ENCODE data around the gene NEU3. TPM values are rescaled to one million over a fixed set of nuclear protein-coding genes. Genes with fewer than 3 reads are reported as not detected.
"Not testable (repeated sequence)": the region's sequence is repeated elsewhere in the genome, so short reads cannot be mapped to it uniquely, and the experiment has no call there.

NEU3 gene
- total and polyA plus RNA-seq, 5 donors: 3.6 to 7.2 (median 5.0) TPM

- ATAC-seq; intact Hi-C loops (cut with DNase I); H3K4me3 ChIP-seq (ENCODE audit: low read length); DNase-seq; H3K9me3 ChIP-seq (ENCODE audit: control insufficient read depth, low read length); H3K27ac ChIP-seq (ENCODE audit: low read length); H3K4me1 ChIP-seq (ENCODE audit: control insufficient read depth, insufficient read depth, low read length); H3K27me3 ChIP-seq (ENCODE audit: control insufficient read depth, insufficient read depth): not testable (repeated sequence)
- 29% methylated on average over 3 of the region's 3 CpGs for whole genome bisulfite sequencing
Measured at GRCh38 chr11:75041821-75042220, 53.1 kb downstream of the NEU3 start.

DNA sequence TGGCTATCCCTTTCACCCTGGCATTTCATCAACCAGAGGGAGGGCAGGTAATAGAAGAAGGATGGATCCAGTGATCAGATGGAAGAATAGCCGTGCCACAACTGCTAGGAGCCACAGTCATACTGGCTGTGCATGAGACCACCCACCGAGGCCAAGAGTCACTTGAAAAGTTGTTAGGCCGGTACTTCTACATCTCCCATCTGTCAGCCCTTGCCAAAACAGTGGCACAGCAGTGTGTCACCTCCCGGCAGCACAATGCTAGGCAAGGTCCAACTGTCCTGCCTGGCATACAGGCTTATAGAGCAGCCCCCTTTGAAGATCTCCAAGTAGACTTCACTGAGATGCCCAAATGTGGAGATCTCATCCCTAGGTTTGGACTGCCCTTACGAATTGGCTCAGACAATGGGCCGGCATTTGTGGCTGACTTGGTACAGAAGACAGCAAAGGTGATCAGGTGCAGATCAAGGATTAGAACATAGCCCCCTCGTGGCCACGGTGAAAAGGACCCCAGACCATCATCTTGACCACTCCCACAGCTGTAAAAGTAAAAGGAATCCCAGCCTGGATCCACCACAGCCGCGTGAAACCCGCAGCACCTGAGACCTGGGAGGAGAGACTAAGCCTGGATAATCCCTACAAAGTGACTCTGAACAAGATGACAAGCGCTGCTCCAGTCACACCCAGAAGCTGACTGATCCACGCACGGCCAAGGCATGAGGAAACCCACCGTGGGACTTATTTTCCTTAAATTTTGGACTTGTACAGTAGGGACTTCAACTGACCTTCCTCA is 55.8 kb downstream of the NEU3 start:
- intact Hi-C loops (cut with DNase I); H3K9me3 ChIP-seq (ENCODE audit: control insufficient read depth, low read length); H3K4me1 ChIP-seq (ENCODE audit: control insufficient read depth, insufficient read depth, low read length); DNase-seq; ATAC-seq; H3K27ac ChIP-seq (ENCODE audit: low read length); H3K4me3 ChIP-seq (ENCODE audit: low read length); H3K27me3 ChIP-seq (ENCODE audit: control insufficient read depth, insufficient read depth): not testable (repeated sequence)
- WGBS: 88% methylated on average over 15 of the region's 15 CpGs

DNA sequence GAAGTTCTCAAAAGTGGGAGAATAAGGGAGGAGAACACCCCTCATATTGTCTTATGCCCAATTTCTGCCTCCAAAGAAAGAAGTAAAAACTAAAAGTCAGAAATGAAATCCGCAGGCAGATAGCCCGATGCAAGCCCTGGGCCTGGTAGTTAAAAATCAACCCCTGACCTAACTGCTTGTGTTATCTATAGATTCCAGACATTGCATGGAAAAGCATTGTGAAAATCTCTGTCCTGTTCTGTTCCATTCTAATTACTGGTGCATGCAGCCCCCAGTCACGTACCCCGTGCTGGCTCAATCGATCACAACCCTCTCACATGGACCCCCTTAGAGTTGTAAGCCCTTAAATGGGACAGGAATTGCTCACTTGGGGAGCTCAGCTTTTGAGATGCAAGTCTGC is 57.9 kb downstream of the NEU3 start:
- H3K27ac ChIP-seq (ENCODE audit: low read length); H3K4me3 ChIP-seq (ENCODE audit: low read length); H3K4me1 ChIP-seq (ENCODE audit: control insufficient read depth, insufficient read depth, low read length); DNase-seq; H3K27me3 ChIP-seq (ENCODE audit: control insufficient read depth, insufficient read depth); H3K9me3 ChIP-seq (ENCODE audit: control insufficient read depth, low read length); ATAC-seq; intact Hi-C loops (cut with DNase I): not testable (repeated sequence)
- 85% methylated on average over 5 of the region's 5 CpGs for WGBS

GRCh38 chr11:75047191-75047590 is 58.5 kb downstream of the NEU3 start:
- Histone ChIP-seq H3K4me3 (ENCODE audit: low read length) (no peak overlapping the region), H3K27ac (ENCODE audit: low read length) (no peak overlapping the region), H3K9me3 (ENCODE audit: control insufficient read depth, low read length) (no peaks in the 10 kb centered on the region), H3K27me3 (ENCODE audit: control insufficient read depth, insufficient read depth) (no peaks in the 10 kb centered on the region), H3K4me1 (ENCODE audit: control insufficient read depth, insufficient read depth, low read length) (no peaks in the 10 kb centered on the region)
- no peak for ATAC-seq
- intact Hi-C loops (cut with DNase I): no loop called here
- 88% methylated on average over 4 of the region's 4 CpGs for WGBS
- no peak for DNase-seq

DNA sequence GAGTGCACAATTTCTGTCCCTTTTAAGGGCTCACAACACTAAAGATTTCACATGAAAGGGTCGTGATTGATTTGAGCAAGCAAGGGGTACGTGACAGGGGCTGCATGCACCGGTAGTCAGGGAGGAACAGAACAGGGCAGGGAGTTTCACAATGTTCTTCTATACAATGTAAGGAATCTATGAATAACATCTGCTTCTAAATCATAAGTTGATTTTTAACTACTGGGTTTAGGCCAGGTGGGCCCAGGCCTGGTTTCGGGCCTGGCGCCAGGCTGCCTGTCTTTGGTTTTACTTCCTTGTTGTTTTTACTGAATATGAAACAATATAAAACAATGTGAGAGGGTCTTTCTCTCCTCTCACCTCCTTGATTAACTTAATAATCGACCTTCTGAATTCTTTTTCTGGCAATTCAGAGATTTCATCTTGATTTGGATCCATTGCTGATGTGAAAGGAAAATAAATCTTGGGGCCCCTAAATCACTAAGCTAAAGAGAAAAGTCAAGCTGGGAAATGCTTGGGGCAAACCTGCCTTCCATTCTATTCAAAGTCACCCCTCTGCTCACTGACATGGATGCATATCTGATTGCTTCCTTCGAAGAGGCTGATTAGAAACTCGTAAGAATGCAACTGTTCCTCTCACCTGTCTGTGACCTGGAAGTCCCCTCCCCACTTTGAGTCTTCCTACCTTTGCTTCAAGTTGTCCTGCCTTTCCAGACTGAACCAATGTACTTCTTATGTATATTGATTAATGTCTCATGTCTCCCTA is 61.0 kb downstream of the NEU3 start:
- H3K27me3 ChIP-seq (ENCODE audit: control insufficient read depth, insufficient read depth); ATAC-seq; intact Hi-C loops (cut with DNase I); H3K4me1 ChIP-seq (ENCODE audit: control insufficient read depth, insufficient read depth, low read length); H3K27ac ChIP-seq (ENCODE audit: low read length); DNase-seq; H3K4me3 ChIP-seq (ENCODE audit: low read length); H3K9me3 ChIP-seq (ENCODE audit: control insufficient read depth, low read length): not testable (repeated sequence)
- WGBS: 78% methylated on average over 8 of the region's 8 CpGs

DNA sequence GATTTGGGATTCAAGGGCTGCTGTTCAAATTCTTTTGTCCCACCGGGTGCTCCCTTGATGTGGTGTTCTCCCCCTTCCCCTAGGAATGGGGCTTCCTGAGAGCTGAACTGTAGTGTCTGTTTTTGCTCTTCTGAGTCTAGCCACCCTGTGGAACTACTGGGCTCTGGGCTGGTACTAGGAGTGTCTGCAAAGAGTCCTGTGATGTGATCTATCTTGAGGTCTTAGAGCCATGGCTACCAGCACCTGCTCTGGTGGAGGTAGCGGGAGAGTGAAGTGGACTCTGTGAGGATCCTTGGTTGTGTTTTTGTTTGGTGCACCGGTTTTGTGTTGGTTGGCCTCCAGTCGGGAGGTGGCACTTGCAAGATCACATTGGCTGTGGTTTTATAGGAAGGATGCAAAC is 61.8 kb downstream of the NEU3 start:
- Histone ChIP-seq H3K4me1 (ENCODE audit: control insufficient read depth, insufficient read depth, low read length) (no peaks in the 10 kb centered on the region), H3K27me3 (ENCODE audit: control insufficient read depth, insufficient read depth) (no peaks in the 10 kb centered on the region), H3K27ac (ENCODE audit: low read length) (no peak overlapping the region), H3K9me3 (ENCODE audit: control insufficient read depth, low read length) (no peaks in the 10 kb centered on the region), H3K4me3 (ENCODE audit: low read length) (no peak overlapping the region)
- intact Hi-C loops (cut with DNase I): no loop called here
- DNase-seq (no peak), ATAC-seq (no peak)
- 90% methylated on average over 4 of the region's 4 CpGs for WGBS

- intact Hi-C loops (cut with DNase I): no loop called here
- no peak overlapping the region for H3K27ac ChIP-seq (ENCODE audit: low read length)
- no peak overlapping the region for H3K4me3 ChIP-seq (ENCODE audit: low read length)
- no peaks in the 10 kb centered on the region for H3K27me3 ChIP-seq (ENCODE audit: control insufficient read depth, insufficient read depth)
- 79% methylated on average over 5 of the region's 5 CpGs for WGBS
- H3K9me3 ChIP-seq (ENCODE audit: control insufficient read depth, low read length): no peaks in the 10 kb centered on the region
- DNase-seq (no peak), ATAC-seq (no peak)
- no peaks in the 10 kb centered on the region for H3K4me1 ChIP-seq (ENCODE audit: control insufficient read depth, insufficient read depth, low read length)
Measured at GRCh38 chr11:75051043-75051442, 62.3 kb downstream of the NEU3 start.

DNA sequence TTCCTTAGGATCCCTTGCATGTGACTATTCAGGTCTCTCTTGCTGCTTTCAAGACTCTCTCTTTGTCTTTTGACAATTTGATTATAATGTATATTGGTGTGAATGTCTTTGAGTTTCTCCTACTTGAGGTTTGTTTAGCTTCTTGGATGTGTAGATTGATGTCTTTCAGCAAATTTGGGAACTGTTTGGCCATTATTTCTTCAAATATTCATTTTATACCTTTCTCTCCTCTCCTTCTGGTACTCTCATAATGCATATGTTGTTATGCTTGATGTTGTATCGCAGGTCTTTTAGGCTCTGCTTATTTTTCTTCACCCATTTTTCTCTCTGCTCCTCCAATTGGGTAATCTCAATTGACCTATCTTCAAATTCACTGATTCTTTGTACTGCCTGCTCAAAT is 63.7 kb downstream of the NEU3 start:
- H3K27ac ChIP-seq (ENCODE audit: low read length): no peak overlapping the region
- no peak for DNase-seq
- H3K4me3 ChIP-seq (ENCODE audit: low read length): no peak overlapping the region
- H3K4me1 ChIP-seq (ENCODE audit: control insufficient read depth, insufficient read depth, low read length): no peaks in the 10 kb centered on the region
- no peaks in the 10 kb centered on the region for H3K9me3 ChIP-seq (ENCODE audit: control insufficient read depth, low read length)
- intact Hi-C loops (cut with DNase I): no loop called here
- ATAC-seq: no peak
- no peaks in the 10 kb centered on the region for H3K27me3 ChIP-seq (ENCODE audit: control insufficient read depth, insufficient read depth)
- 92% methylated on average over 1 of the region's 1 CpG for WGBS

DNA sequence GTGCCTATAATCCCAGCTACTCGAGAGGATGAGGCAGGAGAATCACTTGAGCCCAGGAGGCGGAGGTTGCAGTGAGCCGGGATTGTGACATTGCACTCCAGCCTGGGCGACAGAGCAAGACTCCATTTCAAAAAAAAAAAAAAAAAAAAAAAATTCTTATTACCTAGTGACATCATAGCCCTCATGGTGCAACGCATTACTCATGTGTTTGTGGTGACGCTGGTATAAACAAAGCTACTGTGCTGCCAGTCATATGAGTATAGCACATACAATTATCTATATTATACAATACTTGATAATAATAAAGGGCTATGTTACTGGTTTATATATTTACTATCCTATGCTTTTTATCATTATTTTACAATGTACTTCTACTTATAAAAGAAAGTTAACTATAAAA is 66.8 kb downstream of the NEU3 start:
- no peak for ATAC-seq
- H3K27ac ChIP-seq (ENCODE audit: low read length): no peak overlapping the region
- intact Hi-C loops (cut with DNase I): no loop called here
- DNase-seq: no peak
- 81% methylated on average over 6 of the region's 6 CpGs for WGBS
- H3K4me3 ChIP-seq (ENCODE audit: low read length): no peak overlapping the region
- no peaks in the 10 kb centered on the region for H3K9me3 ChIP-seq (ENCODE audit: control insufficient read depth, low read length)
- no peaks in the 10 kb centered on the region for H3K4me1 ChIP-seq (ENCODE audit: control insufficient read depth, insufficient read depth, low read length)
- H3K27me3 ChIP-seq (ENCODE audit: control insufficient read depth, insufficient read depth): no peaks in the 10 kb centered on the region

DNA sequence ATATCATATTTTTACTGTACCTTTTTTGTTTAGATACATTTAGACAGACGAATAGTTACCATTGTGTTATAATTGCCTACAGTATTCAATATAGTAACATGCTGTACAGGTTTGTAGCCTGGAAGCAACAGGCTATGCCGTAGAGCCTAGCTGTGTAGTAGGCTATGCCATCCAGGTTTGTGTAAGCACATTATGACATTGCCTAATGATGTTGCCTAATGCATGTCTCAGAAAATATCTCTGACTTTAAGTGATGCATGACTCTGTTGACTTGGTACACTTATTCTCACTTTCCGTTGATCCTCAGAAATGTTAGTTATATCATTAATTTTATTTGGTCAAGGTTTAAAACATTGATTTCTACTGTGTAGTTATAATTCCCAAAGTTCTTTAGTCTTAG is 68.1 kb downstream of the NEU3 start:
- no peak overlapping the region for H3K4me3 ChIP-seq (ENCODE audit: low read length)
- H3K4me1 ChIP-seq (ENCODE audit: control insufficient read depth, insufficient read depth, low read length): no peaks in the 10 kb centered on the region
- H3K27me3 ChIP-seq (ENCODE audit: control insufficient read depth, insufficient read depth): no peaks in the 10 kb centered on the region
- WGBS: 78% methylated on average over 3 of the region's 3 CpGs
- H3K27ac ChIP-seq (ENCODE audit: low read length): no peak overlapping the region
- H3K9me3 ChIP-seq (ENCODE audit: control insufficient read depth, low read length): no peaks in the 10 kb centered on the region
- intact Hi-C loops (cut with DNase I): no loop called here
- no peak for ATAC-seq
- no peak for DNase-seq

GRCh38 chr11:75059299-75059698 is 70.6 kb downstream of the NEU3 start:
- Histone ChIP-seq H3K9me3 (ENCODE audit: control insufficient read depth, low read length) (no peaks in the 10 kb centered on the region), H3K4me1 (ENCODE audit: control insufficient read depth, insufficient read depth, low read length) (no peaks in the 10 kb centered on the region), H3K4me3 (ENCODE audit: low read length) (no peak overlapping the region), H3K27me3 (ENCODE audit: control insufficient read depth, insufficient read depth) (no peaks in the 10 kb centered on the region), H3K27ac (ENCODE audit: low read length) (no peak overlapping the region)
- DNase-seq: no peak
- ATAC-seq: no peak
- intact Hi-C loops (cut with DNase I): no loop called here

Measured in right cardiac atrium (tissue), 5 donors.